ENCODE measurements around the gene NKX2-2. TPM values are rescaled to one million over a fixed set of nuclear protein-coding genes. Genes with fewer than 3 reads are reported as not detected.

Gene NKX2-2
- total RNA-seq, 4 donors from 2014 or later, result not detected

GRCh38 chr20:21501184-21501583, 12.7 kb downstream of the NKX2-2 start:
- peaks cover 9 to 14% (median 13%) of the 10 kb centered on the region in 4 donors for H3K4me1 ChIP-seq
- H3K36me3 ChIP-seq, result no peaks in the 10 kb centered on the region
- WGBS, result 81% methylated on average over 11 of the region's 11 CpGs
- intact Hi-C loops (cut with DNase I), result no loop called here
- no peaks in the 10 kb centered on the region for H3K9me3 ChIP-seq
- TF ChIP-seq CTCF (IDR thresholded peaks at IDR 0.05) (no peak), POLR2AphosphoS5 (IDR thresholded peaks at IDR 0.05) (no peak)
- DNase-seq (ENCODE audit: extremely low spot score), result no peak
- H3K27me3 ChIP-seq, result peaks cover 0 to 84% (median 24%) of the 10 kb centered on the region in 4 donors
- H3K27ac ChIP-seq (replicated peaks in 1 of 4), result no peak overlapping the region
- no peak overlapping the region for H3K4me3 ChIP-seq

- no peaks in the 10 kb centered on the region for H3K36me3 ChIP-seq
- peaks cover 3 to 8% (median 7%) of the 10 kb centered on the region in 4 donors for H3K4me1 ChIP-seq
- no peaks in the 10 kb centered on the region for H3K9me3 ChIP-seq
- intact Hi-C loops (cut with DNase I), result no loop called here
- no peak for DNase-seq (ENCODE audit: extremely low spot score)
- TF ChIP-seq CTCF (IDR thresholded peaks at IDR 0.05) (no peak), POLR2AphosphoS5 (IDR thresholded peaks at IDR 0.05) (no peak), POLR2A (IDR thresholded peaks at IDR 0.05; ENCODE audit: low read depth) (no peak), EP300 (IDR thresholded peaks at IDR 0.05) (no peak)
- H3K4me3 ChIP-seq, result no peak overlapping the region
- 87% methylated on average over 7 of the region's 7 CpGs for WGBS
- H3K27me3 ChIP-seq, result peaks cover 0 to 84% (median 18%) of the 10 kb centered on the region in 4 donors
- no peak overlapping the region for H3K27ac ChIP-seq (replicated peaks in 1 of 4)
Observed at GRCh38 chr20:21500599-21500998, 13.3 kb downstream of the NKX2-2 start.

GRCh38 chr20:21499641-21500040, 14.2 kb downstream of the NKX2-2 start:
- 73% methylated on average over 7 of the region's 7 CpGs for WGBS
- Histone ChIP-seq H3K4me1 (no peaks in the 10 kb centered on the region), H3K27me3 (peaks cover 0 to 76% (median 10%) of the 10 kb centered on the region in 4 donors), H3K36me3 (no peaks in the 10 kb centered on the region), H3K9me3 (no peaks in the 10 kb centered on the region), H3K4me3 (no peak overlapping the region), H3K27ac (replicated peaks in 1 of 4) (no peak overlapping the region)
- TF ChIP-seq POLR2AphosphoS5 (IDR thresholded peaks at IDR 0.05), result no peak
- no peak for TF ChIP-seq EP300 (IDR thresholded peaks at IDR 0.05)
- no peak for TF ChIP-seq CTCF (IDR thresholded peaks at IDR 0.05)
- TF ChIP-seq POLR2A (IDR thresholded peaks at IDR 0.05; ENCODE audit: low read depth), result no peak
- intact Hi-C loops (cut with DNase I), result no loop called here
- DNase-seq (ENCODE audit: extremely low spot score), result no peak

GRCh38 chr20:21498635-21499034, 15.2 kb downstream of the NKX2-2 start:
- no peaks in the 10 kb centered on the region for H3K4me1 ChIP-seq
- TF ChIP-seq CTCF (IDR thresholded peaks at IDR 0.05) (no peak), POLR2AphosphoS5 (IDR thresholded peaks at IDR 0.05) (no peak), EP300 (IDR thresholded peaks at IDR 0.05) (no peak), POLR2A (IDR thresholded peaks at IDR 0.05; ENCODE audit: low read depth) (no peak)
- WGBS, result 52% methylated on average over 3 of the region's 4 CpGs
- peaks cover 0 to 70% (median 6%) of the 10 kb centered on the region in 4 donors for H3K27me3 ChIP-seq
- no peak overlapping the region for H3K27ac ChIP-seq (replicated peaks in 1 of 4)
- H3K36me3 ChIP-seq, result no peaks in the 10 kb centered on the region
- intact Hi-C loops (cut with DNase I), result no loop called here
- DNase-seq (ENCODE audit: extremely low spot score), result no peak
- no peaks in the 10 kb centered on the region for H3K9me3 ChIP-seq
- H3K4me3 ChIP-seq, result no peak overlapping the region

- no peak for DNase-seq (ENCODE audit: extremely low spot score)
- no peaks in the 10 kb centered on the region for H3K9me3 ChIP-seq
- H3K27me3 ChIP-seq, result peaks cover 0 to 70% (median 5%) of the 10 kb centered on the region in 4 donors
- intact Hi-C loops (cut with DNase I), result no loop called here
- TF ChIP-seq POLR2A (IDR thresholded peaks at IDR 0.05; ENCODE audit: low read depth) (no peak), CTCF (IDR thresholded peaks at IDR 0.05) (no peak), POLR2AphosphoS5 (IDR thresholded peaks at IDR 0.05) (no peak), EP300 (IDR thresholded peaks at IDR 0.05) (no peak)
- H3K27ac ChIP-seq (replicated peaks in 1 of 4), result no peak overlapping the region
- no peaks in the 10 kb centered on the region for H3K4me1 ChIP-seq
- no peaks in the 10 kb centered on the region for H3K36me3 ChIP-seq
- no peak overlapping the region for H3K4me3 ChIP-seq
- WGBS, result 47% methylated on average over 6 of the region's 6 CpGs
Observed at GRCh38 chr20:21498195-21498594, 15.7 kb downstream of the NKX2-2 start.
